Esophagus muscularis mucosa (tissue), 4 donors: Measurements from ENCODE around the gene CARMIL1. TPM values are rescaled to one million over a fixed set of nuclear protein-coding genes. Genes with fewer than 3 reads are reported as not detected.

Experiments used
- DNase-seq: peaks from one replicate; pipeline ENCODE4 v3.0.0-alpha.2; 2017; ENCODE audit errors: extremely low spot score
- H3K27ac ChIP-seq, 4 donors: fragments of 200-600 bp; sonication (generic); replicated peaks in 1 of 4; 1 replicate in 3 of 4; 2 replicates in 1 of 4; pipeline ENCODE4 v1.5.1; 2016 to 2019; ENCODE audit warnings: mild to moderate bottlenecking in 1 of 4
- H3K27me3 ChIP-seq, 4 donors: fragments of 200-600 bp; sonication (generic); one replicate each; pipeline versions ENCODE4 v1.5.1 to v1.6.0; 2016 to 2019
- H3K36me3 ChIP-seq, 4 donors: fragments of 200-600 bp; sonication (generic); one replicate each; pipeline ENCODE4 v1.5.1; 2016 to 2019
- H3K4me1 ChIP-seq, 4 donors: fragments of 200-600 bp; sonication (generic); one replicate each; pipeline ENCODE4 v1.5.1; 2016 to 2019
- H3K4me3 ChIP-seq, 4 donors: fragments of 200-600 bp; sonication (generic); 1 replicate in 2 of 4; 2 replicates in 2 of 4; pipeline ENCODE4 v1.5.1; 2016 to 2019; ENCODE audit warnings: mild to moderate bottlenecking in 4 of 4, moderate library complexity in 1 of 4
- H3K9me3 ChIP-seq, 4 donors: fragments of 200-600 bp; sonication (generic); 1 replicate in 3 of 4; 2 replicates in 1 of 4; pipeline ENCODE4 v1.5.1; 2016 to 2019
- CTCF ChIP-seq, 3 experiments: fragments of 200-600 bp in 2 of 3; fragments of 450-650 bp in 1 of 3; sonication (generic) in 2 of 3; IDR thresholded peaks; one replicate each; pipeline ENCODE4 v1.5.1; 2017 to 2019; ENCODE audit warnings: antibody characterized with exemption in 3 of 3, mild to moderate bottlenecking in 2 of 3, moderate library complexity in 1 of 3
- EP300 ChIP-seq: sonication (generic); formaldehyde crosslinking; IDR thresholded peaks from one replicate; pipeline ENCODE4 v1.6.1; 2017; ENCODE audit warnings: antibody characterized with exemption
- POLR2A ChIP-seq: fragments of 450-650 bp; IDR thresholded peaks from one replicate; pipeline ENCODE4 v1.6.1; 2017; ENCODE audit warnings: antibody characterized with exemption, moderate library complexity, mild to moderate bottlenecking, low read depth
- POLR2AphosphoS5 ChIP-seq, 2 donors: sonication (generic); formaldehyde crosslinking; IDR thresholded peaks; one replicate each; pipeline ENCODE4 v1.6.1; 2017; ENCODE audit warnings: antibody characterized with exemption in 2 of 2
- WGBS: methylation state at CpG from one replicate; pipeline ENCODE4 v1.1.5; 2018; 5-methylcytosine and 5-hydroxymethylcytosine counted together
- intact Hi-C: fragments of 100-400 bp; cut with DNase I; formaldehyde crosslinking; loops from one replicate; pipeline ENCODE4 v1.15.1; 2023
- total RNA-seq, 4 donors: library from RNA; depleted of rRNA; stranded (reverse); fragments of >200 nt; gene quantifications; one replicate each; pipeline versions ENCODE4 v1.1.0 to v1.2.1, GENCODE V29; 2016

The CARMIL1 gene
- total RNA-seq, 4 donors from 2014 or later, result 10.0 to 12.1 (median 11.1) TPM

GRCh38 chr6:25447570-25447929 lies 168.4 kb downstream of the CARMIL1 start:
- TF ChIP-seq POLR2A, result no peak
- TF ChIP-seq CTCF (IDR thresholded peaks at IDR 0.05), result no peak
- TF ChIP-seq POLR2AphosphoS5 (IDR thresholded peaks at IDR 0.05), result no peak
- no peak for TF ChIP-seq EP300
- Histone ChIP-seq H3K36me3 (no peaks in the 10 kb centered on the region), H3K27me3 (no peaks in the 10 kb centered on the region), H3K27ac (no peak overlapping the region), H3K4me3 (no peak overlapping the region), H3K4me1 (no peaks in the 10 kb centered on the region), H3K9me3 (peaks cover 0 to 6% (median 0%) of the 10 kb centered on the region in 4 donors)
- no peak for DNase-seq
- intact Hi-C loops, result no loop called here
- WGBS, result 50% methylated on average over 1 of the region's 1 CpG

GRCh38 chr6:25448965-25449538 lies 169.9 kb downstream of the CARMIL1 start:
- no peaks in the 10 kb centered on the region for H3K36me3 ChIP-seq
- no peak overlapping the region for H3K4me3 ChIP-seq
- no peak for DNase-seq
- H3K9me3 ChIP-seq, result peaks cover 0 to 6% (median 0%) of the 10 kb centered on the region in 4 donors
- no peaks in the 10 kb centered on the region for H3K4me1 ChIP-seq
- no peak overlapping the region for H3K27ac ChIP-seq
- no peaks in the 10 kb centered on the region for H3K27me3 ChIP-seq
- WGBS, result 86% methylated on average over 2 of the region's 2 CpGs
- intact Hi-C loops, result no loop called here
- no peak for TF ChIP-seq POLR2AphosphoS5 (IDR thresholded peaks at IDR 0.05)
- no peak for TF ChIP-seq CTCF (IDR thresholded peaks at IDR 0.05)
- no peak for TF ChIP-seq EP300
- no peak for TF ChIP-seq POLR2A

- no peak overlapping the region for H3K4me3 ChIP-seq
- H3K4me1 ChIP-seq, result no peaks in the 10 kb centered on the region
- H3K9me3 ChIP-seq, result peaks cover 0 to 6% (median 0%) of the 10 kb centered on the region in 4 donors
- H3K27me3 ChIP-seq, result no peaks in the 10 kb centered on the region
- no peak overlapping the region for H3K27ac ChIP-seq
- no peak for DNase-seq
- 65% methylated on average over 4 of the region's 4 CpGs for WGBS
- intact Hi-C loops, result no loop called here
- no peaks in the 10 kb centered on the region for H3K36me3 ChIP-seq
- TF ChIP-seq EP300 (no peak), POLR2AphosphoS5 (IDR thresholded peaks at IDR 0.05) (no peak), POLR2A (no peak), CTCF (IDR thresholded peaks at IDR 0.05) (no peak)
These were observed 170.6 kb downstream of the CARMIL1 start for GRCh38 chr6:25449774-25450173.

- Histone ChIP-seq H3K9me3 (peaks cover 0 to 6% (median 0%) of the 10 kb centered on the region in 4 donors), H3K27me3 (no peaks in the 10 kb centered on the region), H3K4me1 (no peaks in the 10 kb centered on the region), H3K27ac (no peak overlapping the region), H3K4me3 (no peak overlapping the region), H3K36me3 (no peaks in the 10 kb centered on the region)
- intact Hi-C loops, result no loop called here
- DNase-seq, result no peak
- TF ChIP-seq EP300, result no peak
- no peak for TF ChIP-seq POLR2AphosphoS5 (IDR thresholded peaks at IDR 0.05)
- no peak for TF ChIP-seq CTCF (IDR thresholded peaks at IDR 0.05)
- no peak for TF ChIP-seq POLR2A
These were observed 171.5 kb downstream of the CARMIL1 start for GRCh38 chr6:25450469-25451198.
